ENCODE results near the gene PACSIN3. TPM values are rescaled to one million over a fixed set of nuclear protein-coding genes. Genes with fewer than 3 reads are reported as not detected.

The PACSIN3 gene
- total RNA-seq, 4 donors from 2014 or later, result 11.2 to 47.4 (median 16.8) TPM

- TF ChIP-seq, protein P1, sequence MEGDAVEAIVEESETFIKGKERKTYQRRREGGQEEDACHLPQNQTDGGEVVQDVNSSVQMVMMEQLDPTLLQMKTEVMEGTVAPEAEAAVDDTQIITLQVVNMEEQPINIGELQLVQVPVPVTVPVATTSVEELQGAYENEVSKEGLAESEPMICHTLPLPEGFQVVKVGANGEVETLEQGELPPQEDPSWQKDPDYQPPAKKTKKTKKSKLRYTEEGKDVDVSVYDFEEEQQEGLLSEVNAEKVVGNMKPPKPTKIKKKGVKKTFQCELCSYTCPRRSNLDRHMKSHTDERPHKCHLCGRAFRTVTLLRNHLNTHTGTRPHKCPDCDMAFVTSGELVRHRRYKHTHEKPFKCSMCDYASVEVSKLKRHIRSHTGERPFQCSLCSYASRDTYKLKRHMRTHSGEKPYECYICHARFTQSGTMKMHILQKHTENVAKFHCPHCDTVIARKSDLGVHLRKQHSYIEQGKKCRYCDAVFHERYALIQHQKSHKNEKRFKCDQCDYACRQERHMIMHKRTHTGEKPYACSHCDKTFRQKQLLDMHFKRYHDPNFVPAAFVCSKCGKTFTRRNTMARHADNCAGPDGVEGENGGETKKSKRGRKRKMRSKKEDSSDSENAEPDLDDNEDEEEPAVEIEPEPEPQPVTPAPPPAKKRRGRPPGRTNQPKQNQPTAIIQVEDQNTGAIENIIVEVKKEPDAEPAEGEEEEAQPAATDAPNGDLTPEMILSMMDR (IDR thresholded peaks at IDR 0.05), result no peak
- DNase-seq (ENCODE audit: low spot score), result no peak
- no peak for ATAC-seq (ENCODE audit: low FRiP score)
Measured at GRCh38 chr11:47164321-47164720, 21.9 kb downstream of the PACSIN3 start.

DNA sequence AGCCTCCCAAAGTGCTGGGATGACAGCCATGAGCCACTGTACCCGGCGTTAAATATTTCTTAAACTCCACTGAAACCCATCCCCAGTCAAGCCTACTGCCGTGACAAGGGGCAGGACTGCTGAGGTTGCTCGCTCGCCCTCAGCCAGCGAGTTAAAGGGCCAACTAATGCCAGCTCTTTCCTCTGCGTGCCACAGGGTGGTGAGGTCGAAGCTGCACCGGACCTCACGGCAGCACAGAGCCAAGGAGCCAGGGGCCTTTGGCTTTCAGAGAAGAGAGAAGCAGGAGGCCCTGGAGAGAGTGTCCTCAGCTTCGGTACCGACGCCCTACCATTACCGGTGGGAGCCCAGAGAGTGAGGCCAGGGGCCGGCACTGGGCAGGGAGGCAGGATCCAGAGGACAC lies 22.3 kb downstream of the PACSIN3 start:
- TF ChIP-seq, protein P1 (IDR thresholded peaks at IDR 0.05), result no peak
- DNase-seq (ENCODE audit: low spot score), result no peak
- ATAC-seq (ENCODE audit: low FRiP score), result no peak

DNA sequence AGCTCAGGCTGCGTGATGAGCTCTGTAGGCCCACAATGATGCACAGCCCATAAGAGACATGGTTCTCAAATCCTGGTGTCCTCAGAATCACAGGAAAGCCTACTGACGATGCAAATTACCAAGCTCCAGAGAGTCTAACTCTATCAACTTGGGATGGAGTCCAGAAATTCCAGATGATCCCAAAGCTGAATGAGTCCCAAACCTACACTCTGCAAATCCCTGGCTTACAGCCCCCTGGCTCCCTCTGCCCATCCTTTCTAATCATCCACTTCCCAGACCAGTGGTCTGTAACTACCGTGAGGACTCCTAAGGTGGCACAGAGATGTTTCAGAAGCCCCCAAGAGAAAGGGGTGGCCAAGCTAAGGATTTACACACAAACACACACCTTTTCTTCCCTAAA lies 23.0 kb downstream of the PACSIN3 start:
- DNase-seq (ENCODE audit: low spot score), result no peak
- TF ChIP-seq, protein P1 (IDR thresholded peaks at IDR 0.05), result no peak
- no peak for ATAC-seq (ENCODE audit: low FRiP score)

GRCh38 chr11:47162426-47162825 lies 23.8 kb downstream of the PACSIN3 start:
- ATAC-seq (ENCODE audit: low FRiP score) (no peak), DNase-seq (ENCODE audit: low spot score) (no peak)
- TF ChIP-seq, protein P1 (IDR thresholded peaks at IDR 0.05), result no peak

- TF ChIP-seq, protein P1 (IDR thresholded peaks at IDR 0.05), result no peak
- DNase-seq (ENCODE audit: low spot score), result no peak
- no peak for ATAC-seq (ENCODE audit: low FRiP score)
Measured at GRCh38 chr11:47161890-47162289, 24.3 kb downstream of the PACSIN3 start.

DNA sequence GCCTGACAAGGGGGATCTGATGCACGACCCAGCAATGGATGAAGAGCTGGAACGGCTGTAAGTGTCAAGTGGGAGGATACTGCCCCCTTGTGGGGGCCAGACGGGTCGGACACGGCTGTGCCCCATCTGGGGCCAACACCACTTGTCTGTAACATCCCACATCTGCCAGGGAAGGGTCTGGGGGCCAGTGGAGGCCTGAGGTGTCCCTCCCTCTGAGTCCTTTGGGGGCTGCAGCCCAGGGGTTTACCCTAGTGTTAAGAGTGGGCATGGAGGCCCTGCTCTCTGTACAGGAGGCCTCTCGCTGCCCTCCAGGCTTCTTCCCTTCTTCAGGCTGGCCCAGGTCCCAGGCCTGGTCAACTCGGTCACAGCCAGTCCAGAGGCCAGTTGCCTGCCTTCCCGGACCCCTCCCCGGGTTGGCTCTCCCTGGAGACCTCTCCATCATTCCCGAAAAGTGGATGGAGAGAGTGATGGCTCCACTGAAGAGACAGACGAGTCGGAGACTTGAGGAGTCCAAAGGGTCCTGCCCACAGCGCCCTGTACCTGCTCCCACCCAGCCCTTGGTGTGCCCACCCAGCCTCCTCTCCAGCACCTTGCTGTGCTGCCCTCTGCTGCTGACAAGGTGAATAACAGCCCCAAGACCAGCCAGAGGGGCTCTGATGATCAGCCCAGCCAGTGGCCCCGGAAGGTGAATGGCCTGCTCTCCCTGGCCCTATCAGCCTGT lies 24.9 kb downstream of the PACSIN3 start:
- peak; percentile 61 for ATAC-seq (ENCODE audit: low FRiP score)
- DNase-seq (ENCODE audit: low spot score), result no peak
- TF ChIP-seq, protein P1 (IDR thresholded peaks at IDR 0.05), result peak in 1 of 3 donors; percentile 24

GRCh38 chr11:47160753-47161133 lies 25.5 kb downstream of the PACSIN3 start:
- DNase-seq (ENCODE audit: low spot score) (no peak), ATAC-seq (ENCODE audit: low FRiP score) (no peak)
- TF ChIP-seq, protein P1 (IDR thresholded peaks at IDR 0.05), result no peak

Data from omental fat pad (tissue), 4 donors.